Measurements from ENCODE around the gene COMP. TPM values are rescaled to one million over a fixed set of nuclear protein-coding genes. Genes with fewer than 3 reads are reported as not detected.

COMP gene
- polyA plus RNA-seq, 10 donors = 0.41 to 22.5 (median 10.9) TPM

DNA sequence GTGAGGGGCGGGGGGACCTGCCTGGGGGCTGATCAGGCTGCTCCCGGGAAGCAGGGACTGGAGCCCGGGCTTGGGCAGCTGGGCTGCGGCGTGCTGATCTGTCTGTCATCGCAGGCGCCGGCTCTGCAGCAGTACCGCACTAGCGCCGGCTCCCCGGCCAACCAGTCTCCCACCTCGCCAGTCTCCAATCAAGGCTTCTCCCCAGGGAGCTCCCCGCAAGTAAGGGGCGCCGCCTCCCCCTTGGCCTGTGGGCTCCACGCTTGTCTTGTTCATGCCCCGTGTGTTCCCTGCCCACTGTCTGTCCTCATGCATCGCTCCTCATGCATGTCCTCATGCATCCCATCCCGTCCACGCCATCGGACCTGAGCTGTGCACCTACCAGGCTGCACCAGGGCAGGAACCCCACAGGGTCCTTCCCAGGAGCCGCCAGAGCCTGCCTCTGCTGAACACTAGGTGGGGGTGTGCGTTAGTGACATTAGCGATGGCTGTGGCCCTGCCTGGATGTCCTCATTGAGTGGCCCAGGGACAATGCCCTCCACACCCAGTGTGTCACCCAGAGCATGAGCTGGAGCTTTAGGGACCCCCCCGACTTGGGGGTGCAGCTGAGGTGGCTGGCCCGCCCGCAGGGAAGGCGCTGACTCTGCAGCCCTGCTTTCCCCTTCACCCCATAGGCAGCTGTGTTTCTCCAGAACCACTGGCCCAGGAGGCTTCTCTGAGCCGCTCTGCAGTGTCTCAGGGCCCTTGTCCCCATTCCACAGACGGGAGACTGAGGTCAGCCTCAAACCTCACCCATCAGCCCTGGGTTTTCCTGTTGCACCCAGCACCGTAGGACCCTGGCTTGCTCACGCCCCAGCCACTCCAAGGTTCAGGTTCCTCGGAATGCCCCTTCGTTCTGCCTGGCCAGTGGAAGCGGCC, 19.5 kb downstream of the COMP start:
- no peak for DNase-seq

DNA sequence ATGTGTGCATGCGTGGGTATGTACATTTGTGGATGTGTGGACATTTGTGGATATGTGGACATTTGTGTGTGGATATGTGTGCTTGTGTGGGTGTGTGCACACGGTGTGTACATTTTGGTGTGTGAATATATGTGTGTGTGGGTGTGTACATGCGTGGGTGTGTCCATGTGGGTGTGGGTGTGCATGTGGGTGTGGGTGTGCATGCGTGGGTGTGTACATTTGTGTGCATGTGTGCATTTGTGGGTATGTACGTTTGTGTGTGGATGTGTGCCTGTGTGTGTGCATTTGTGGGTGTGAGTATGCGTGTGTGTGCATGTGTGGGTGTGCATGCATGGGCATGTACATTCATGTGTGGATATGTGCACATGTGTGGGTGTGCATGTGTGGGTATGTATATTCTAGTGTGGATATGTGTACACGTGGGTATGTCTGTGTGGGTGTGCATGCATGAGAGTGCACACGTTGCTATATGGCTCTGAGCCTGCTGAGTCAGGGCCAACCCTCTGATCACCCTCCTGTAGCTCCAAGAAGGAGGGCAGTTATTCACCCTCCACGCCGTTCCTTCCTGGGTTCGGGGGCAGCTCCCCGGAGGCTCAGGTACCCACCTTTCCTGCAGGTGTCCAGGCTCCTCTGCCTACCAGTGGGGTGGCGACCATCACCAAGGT, 20.3 kb downstream of the COMP start:
- no peak for DNase-seq

DNA sequence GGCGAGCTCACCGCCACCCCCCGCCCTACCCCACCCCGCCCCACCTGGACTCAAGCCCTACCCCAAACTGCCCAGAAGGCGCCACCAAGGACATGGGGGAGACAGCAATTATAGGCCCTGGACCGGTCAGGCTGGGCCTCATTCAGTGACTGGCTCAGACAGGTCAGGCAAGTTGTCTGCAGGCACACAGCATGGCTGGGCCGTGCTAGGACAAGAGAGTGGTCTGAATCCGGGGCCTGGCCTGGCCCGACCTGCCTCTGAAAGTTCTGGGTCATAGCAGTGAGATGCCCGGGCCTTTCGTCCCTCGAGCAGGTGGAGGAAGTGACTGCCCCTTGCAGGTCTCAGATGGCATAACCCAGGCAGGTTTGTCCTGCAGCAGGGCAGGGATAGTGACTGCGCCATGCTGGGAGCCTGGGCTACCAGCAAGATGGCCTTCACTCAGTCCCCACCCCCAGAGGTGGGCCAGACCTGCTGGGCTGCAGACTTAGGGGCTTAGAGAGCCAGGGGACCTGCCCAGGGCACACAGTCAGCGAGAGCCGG, 21.0 kb downstream of the COMP start:
- DNase-seq = no peak

DNA sequence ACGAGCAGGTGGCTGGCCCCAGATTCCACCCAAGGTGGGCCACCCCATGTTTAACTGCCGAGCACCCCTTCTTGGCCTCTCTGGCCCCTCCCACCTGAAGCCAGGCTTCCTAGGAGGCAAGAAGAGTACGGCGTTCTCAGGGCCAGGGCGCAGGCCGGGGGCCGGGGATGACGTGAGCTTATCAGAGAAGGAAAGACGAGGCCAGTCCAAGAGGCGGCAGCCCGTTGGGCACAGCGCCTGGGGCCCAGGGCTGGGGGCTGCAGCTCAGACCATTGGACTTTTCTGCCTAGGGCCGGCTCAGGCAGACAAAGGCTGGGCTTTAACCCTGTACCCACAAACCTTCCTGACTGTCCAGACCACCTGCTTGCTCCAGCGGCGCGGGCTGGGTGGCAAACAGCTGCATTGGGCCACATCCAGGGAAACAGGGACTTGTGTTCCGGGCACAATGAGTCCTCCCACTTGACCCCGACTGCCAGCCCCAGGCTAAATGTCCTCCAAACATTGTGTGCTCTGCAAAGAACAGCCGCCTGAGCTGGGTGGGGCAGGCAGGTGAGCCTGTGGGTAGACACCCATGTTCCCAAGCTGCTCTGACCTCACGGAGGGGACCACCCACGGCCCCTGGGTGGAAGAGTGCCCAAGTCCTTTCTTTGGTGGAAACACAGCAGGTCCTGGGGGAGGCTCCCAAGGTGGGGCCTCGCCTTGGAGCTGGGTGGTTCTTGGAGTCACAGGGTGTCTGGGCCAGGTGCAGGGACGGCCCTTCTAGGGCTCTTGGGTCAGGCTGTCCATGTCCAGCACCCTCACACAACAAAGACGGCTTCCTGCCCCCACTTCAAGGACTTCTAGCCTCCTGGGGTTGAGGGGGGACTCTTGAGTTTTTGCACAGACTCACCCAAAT, 21.9 kb downstream of the COMP start:
- DNase-seq = no peak

DNA sequence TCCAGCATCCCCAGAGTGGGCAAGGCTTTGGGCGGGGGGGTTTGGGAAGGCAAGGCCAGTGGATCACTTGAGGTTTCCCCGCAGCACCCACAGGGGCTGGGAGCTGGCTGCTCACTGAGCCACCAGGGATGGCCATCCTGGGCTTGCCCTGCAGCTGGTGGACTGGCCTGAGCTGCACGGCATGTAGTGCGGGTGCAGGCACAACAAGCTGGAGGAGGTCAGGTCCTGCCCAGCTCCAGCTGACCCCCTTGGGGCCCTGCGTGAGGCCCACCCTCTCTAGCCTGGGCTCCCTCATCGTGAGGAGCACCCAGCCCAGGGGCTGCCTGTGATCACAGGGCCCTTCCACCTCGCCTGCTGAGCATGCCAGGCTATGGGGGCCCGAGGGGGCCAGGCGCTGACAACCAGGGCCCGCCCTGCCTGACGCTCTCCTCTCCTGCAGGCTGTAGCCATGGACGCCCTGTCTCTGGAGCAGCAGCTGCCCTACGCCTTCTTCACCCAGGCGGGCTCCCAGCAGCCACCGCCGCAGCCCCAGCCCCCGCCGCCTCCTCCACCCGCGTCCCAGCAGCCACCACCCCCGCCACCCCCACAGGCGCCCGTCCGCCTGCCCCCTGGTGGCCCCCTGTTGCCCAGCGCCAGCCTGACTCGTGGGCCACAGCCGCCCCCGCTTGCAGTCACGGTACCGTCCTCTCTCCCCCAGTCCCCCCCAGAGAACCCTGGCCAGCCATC, 22.9 kb downstream of the COMP start:
- no peak for DNase-seq

DNA sequence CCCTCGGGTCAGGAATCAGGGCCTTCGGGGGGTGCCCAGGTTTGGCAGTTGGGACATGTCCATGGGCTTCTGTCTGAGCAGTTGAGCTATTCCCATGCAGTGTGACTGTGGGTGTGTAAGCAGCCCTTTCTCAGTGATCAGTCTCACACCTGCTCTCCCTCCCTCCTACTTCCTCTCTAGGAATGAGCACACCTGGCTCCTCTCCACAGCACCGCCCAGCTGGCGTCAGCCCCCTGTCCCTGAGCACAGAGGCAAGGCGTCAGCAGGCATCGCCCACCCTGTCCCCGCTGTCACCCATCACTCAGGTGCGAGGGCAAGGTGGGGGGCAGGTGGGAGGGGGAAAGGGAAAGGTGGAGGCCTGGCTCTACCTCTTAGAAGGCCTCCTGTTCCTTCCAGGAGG, 25.9 kb downstream of the COMP start:
- DNase-seq = no peak

DNA sequence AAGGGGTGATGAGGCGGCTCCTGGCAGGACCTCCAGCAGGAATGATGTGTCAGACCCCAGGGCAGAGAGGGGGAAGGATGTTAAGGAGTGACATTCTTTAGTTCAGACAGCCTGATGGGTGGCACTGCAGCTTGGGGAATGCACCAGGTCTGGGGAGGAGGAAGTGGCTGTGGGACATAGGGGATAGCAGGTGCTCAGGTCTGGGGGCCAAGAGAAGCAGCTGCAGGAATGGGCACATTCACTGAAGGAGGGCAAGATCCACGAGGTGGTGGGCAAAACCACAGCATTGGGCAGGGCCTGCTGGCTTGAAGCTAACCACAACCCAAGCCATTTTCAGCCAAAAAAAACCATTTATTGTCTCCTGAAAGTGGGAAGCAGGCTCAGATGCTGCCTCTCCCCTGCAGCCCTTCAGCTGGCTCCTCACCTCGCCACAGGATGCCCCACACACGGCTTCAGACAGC, 26.5 kb downstream of the COMP start:
- DNase-seq = no peak

DNA sequence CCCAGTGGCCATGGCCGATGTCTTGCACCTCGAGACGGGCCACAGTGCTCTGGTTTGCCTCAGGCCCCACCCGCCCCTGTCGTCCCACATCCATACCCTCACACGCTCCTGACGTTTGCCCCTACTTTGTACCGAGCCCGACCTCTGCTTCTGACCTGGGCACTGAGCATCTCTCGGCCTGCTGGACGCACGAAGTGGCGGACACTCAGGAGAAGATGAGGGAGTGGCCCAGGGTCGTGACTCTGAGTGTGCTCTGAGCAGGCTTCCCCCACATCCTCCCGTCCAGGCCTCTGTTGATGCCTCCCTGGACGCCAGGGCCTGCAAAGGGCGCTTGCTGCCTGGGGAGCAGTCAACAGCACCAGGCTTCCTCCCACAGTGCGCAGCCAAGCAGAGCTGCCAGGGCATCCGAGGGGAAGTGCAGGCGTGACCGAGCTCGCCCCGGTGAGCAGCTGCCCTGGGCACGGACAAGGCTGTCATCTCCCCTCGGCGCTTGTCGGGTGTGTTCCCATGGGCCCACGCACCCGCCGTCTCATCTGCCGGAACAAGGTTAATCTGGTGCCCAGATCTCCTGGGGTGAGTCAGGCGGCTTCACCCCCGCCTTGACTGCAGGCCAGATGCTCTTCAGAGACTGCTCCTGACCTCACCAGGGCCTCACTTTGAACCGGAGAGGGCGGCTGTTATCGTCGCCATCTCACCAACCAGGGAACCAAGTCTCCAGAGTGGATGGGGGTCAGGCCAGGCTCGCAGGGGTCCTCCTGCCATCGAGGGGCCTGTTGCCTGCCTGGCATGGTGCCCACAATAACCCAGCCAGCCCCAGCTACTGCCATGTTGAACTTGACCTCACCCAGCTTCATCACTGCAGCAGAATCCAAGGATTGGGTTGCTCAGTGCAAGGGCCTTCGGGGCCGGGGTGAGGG, 27.2 kb downstream of the COMP start:
- no peak for DNase-seq

DNA sequence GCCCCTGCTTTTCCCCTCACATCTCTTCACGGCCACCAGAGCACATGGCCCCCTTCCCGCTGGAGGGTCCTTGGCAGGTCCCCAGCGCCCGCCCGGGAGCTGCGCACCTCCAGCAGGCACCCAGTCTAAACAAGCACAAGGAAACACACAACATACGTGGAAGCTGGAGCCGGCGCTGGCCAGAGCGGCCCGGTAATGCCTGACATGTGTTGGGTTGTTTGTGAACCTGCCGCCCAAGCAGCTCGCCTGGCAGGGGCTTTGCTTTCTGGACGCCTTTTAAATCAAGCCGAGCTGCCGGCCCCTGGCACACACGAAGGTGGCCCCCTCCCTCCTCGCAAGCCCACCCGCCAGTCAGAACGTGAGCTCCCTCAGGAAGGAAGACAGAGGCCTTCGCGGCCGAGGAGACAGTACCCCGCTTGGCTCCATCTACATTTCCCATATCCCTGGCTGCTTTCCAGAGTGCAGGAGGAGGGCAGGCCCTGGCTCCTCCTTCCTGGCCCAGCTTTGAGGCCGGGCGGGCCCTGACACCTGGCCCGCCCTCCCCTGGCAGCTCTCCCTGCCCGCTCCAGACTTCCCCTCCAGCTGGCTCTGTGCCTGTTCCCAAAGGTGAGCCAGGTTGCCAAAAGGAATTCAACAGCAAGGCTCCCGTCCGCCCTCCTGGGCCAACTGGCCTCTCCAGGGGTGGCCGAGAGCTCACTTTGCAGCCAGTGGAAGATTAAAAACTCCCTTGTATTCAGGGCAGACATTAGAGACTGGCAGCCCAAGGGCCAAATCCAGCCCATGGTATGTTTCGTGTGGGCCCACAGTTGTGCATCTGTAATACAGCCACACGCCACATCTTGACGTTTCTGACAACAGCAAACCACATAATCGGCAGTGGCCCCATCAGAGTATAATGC, 28.7 kb downstream of the COMP start:
- peak in 2 of 3 donors; percentile 78 to 83 for DNase-seq

DNA sequence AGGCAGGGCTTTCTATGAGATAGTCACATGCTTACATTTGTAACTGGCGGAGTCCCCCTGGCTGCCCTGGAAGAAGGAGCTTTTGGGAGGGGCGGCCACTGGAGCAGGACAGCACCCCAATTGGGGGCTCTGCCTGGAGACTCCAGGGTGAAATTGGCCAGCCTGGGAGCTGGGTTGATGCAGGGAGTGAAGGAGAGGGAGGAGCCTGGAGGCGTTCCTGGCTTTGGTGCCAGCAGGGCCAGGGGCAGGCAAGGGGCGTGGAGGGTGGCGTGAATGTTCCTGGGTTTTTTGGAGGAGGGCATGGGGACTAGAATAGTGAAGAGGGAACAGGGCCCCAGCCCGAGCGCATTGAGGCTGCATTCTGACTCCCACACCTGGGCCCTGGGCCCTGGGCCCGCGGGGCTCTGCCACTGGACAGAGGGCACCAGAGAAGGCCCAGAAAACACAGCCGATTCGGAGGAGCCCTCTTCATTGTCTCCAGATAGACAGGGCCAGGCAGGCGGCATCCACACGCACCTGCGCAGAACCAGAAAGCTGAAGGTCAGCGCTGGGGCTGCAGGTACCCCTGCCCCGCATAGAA, 29.5 kb downstream of the COMP start:
- DNase-seq = no peak

DNA sequence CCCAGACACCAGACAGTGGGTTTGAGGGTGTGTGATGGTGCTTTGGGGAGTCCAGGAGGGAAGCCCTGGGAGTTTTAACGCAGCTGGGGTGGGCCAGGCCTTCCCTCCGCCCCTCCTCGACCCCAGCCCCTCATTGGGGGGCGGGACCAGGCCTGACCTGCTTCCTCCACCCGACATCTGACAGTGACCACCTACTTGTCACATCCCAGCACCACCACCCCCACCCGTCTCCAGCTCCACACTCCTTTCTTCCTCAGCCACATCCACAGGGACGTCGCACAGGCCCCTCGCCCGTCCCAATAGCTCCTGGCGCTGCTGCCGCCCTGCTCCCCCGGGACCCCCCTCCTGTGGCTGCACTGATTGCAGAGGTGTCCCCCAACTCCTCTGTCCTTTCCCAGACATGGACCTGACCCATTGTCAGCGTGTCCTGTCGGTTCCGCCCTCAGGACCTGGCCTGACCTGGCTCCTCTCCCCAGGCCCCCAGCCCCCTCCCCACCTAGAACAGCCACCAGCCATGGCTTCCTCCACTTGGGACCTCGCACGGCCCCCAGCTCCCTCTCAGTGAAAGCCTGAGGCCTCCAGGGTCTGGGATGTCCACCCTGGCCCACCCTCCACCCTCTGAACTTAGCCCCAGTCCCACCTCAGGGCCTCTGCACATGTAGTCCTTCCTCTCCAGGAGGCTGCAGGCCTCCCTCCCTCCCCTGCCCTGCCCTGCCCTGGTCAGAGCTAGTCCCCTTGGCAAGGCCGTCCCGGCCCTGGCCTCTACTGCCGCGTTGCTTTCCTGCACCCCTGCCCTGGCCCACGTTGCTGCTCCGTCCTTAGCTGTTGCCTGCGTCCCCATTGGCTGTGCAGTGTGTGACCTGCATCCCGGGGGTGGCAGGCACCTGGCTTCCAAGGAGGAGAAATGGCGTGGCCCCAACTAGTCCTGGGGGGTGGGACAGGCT, 30.4 kb downstream of the COMP start:
- DNase-seq = no peak

DNA sequence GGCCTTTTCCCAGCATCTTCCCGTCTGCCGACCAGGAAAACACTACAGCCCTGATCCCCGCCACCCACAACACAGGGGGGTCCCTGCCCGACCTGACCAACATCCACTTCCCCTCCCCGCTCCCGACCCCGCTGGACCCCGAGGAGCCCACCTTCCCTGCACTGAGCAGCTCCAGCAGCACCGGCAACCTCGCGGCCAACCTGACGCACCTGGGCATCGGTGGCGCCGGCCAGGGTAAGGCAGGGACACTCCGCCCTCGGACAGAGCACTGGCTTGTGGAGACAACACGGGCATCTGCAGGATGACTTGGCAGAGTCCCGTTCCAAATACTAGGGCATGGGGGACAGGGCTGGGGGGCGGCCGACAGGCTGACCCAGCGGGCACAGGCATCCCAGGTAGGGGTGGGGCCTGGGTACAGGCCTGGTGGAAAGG, 31.1 kb downstream of the COMP start:
- DNase-seq = no peak

DNA sequence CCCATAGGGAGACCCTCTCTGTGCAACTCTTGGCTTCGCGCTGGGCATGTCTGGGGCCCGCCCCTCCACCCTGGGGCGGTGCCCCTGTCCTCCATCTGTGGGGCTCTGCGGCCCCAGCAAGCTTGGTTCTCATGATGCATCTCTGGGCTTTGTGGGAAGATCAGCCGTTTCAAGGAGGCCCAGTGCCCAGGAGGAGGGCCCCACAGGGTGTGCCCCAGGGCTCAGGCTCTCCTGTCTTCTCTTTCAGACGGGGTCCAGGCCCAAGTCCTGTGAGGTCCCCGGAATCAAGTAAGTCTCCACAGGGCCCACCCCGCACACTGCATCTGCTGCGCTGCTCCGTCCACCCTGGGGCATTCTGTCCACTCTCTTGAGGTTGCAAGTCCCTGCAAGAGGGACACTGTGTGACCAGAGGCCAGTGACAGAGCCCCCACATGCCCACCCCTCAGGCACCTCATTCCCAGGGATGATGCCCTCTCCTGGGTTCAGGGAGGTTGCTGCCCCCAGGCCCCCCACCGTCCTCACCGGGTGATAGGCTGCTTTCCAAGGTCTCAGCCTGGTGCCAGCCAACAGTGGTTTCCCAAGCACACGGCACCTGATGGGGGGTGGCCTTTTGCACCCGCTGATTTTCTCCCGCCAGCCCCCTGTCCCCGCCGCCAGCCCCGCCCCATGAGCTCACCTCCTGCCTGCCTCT, 31.7 kb downstream of the COMP start:
- DNase-seq = no peak

DNA sequence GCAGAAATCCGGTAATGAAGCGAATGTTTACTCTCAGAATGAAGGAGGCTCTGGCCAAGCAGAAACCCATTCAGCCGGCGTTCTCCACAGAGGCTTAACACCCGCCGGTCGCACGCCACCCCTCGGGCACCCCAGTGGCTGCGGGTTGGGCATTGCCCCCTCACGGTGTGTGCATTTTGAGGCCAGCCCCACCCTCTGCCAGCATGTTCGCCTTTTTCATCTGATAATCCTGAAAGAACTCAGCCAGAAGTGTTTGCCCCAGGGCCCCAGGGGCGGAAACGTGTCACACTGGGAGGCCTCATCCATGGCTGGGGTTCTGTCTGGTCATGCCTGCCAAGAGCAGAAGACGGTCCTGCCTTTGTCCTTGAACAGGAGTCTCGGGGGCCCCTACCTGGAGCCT, 34.2 kb downstream of the COMP start:
- no peak for DNase-seq

DNA sequence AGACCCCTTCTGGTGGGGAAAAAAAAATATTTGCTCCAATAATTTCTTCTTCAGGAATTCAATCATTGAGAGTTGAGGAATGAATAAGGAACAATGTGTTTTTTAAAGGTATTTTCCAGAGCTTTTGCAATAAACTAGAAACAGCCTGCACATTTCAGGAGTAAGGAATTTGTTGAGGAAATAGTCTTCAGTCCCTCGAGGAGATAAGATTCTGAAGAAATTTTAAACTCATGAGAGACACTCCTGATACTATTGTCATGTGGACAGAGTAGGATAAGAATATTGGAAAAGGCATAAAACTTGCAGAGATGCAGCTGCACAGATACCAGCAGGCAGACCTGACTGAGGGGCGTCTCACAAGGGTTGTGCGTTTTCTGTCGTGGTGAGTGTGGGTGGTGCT, 36.6 kb downstream of the COMP start:
- no peak for DNase-seq

DNA sequence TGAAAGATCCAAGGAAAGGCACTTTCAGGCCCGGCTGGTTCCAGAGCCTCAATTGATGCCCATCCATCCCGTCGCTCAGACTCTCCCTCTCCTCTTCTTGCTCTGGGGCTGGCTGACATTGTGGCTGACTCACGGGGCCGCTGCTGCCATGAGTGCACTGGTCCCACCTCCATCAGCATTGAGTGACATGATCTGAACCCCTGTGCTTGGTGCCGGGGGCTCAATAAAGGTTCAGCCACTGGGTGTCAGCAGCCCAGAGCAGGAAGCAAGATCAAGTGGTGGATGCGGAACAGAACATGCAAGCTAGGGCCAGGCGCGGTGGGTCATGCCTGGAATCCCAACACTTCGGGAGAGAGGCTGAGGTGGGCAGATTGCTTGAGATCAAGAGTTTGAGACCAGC, 39.5 kb downstream of the COMP start:
- DNase-seq = no peak

Data from muscle of back (tissue), 11 donors.